Neural cell (in vitro differentiated cells): ENCODE measurements around the gene ABHD5.

ENCODE experiments used
- EP300 ChIP-seq: fragments of 450-650 bp; conservative IDR thresholded peaks from 2 replicates; pipeline ENCODE4 v1.6.1; 2014; ENCODE audit warnings: antibody characterized with exemption, mild to moderate bottlenecking, moderate library complexity; ENCODE audit not compliant: poor library complexity, severe bottlenecking
- RAD21 ChIP-seq: fragments of 450-650 bp; conservative IDR thresholded peaks from 2 replicates; pipeline ENCODE4 v1.6.1; 2014; ENCODE audit warnings: antibody characterized with exemption, mild to moderate bottlenecking, moderate library complexity
- TF ChIP-seq, protein P1 (sequence below): fragments of 450-650 bp; IDR thresholded peaks from 2 replicates; pipeline ENCODE4 v1.5.1; 2014; ENCODE audit warnings: antibody characterized with exemption, mild to moderate bottlenecking, moderate library complexity; ENCODE audit not compliant: poor library complexity, severe bottlenecking

DNA sequence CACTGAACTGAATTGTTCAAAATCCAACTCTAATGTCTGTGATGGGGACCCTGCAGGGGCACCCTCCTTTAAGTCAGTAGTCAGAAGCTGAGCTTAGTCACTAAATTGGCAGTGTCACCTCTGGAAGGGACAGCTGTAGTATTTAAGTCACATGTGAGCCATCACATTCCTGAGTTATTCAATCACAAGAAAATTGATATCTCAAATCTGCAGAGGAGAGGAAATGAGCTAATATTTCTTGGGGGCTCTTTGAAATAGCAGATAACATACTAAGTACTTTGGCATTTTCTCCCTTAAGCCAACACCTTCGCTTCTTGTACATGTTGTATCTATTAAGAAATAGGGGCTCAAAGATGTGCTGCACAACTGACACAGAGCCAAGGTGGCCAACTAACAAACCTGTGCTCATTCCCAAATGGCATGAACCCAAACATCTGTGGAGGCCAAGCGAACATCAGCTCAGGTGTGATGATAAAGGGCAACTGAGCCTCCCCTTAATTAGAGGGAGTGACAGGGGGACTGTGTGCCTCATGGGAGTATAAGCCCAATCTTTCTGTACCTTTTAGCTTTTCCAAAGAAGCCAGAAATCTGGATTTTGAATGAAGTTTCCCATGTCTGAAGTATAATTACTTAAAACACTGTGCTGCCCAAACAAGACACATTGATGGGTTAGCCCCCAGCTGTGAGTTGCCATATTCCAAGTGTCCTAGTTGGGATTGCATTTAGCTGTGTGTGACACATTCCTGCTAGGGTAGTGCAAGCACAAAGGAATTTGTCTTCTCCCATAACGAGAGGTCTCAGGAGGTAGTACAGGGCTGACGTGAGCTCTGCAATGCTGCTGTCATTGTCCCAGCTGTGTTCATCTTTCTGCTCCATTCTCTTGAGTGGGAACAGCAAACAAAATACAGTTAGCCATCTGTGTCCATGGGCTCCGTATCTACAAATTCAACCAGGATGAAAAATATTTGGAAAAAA lies 63.3 kb downstream of the ABHD5 start:
- TF ChIP-seq RAD21 (no peak), EP300 (no peak)
- TF ChIP-seq, protein P1, sequence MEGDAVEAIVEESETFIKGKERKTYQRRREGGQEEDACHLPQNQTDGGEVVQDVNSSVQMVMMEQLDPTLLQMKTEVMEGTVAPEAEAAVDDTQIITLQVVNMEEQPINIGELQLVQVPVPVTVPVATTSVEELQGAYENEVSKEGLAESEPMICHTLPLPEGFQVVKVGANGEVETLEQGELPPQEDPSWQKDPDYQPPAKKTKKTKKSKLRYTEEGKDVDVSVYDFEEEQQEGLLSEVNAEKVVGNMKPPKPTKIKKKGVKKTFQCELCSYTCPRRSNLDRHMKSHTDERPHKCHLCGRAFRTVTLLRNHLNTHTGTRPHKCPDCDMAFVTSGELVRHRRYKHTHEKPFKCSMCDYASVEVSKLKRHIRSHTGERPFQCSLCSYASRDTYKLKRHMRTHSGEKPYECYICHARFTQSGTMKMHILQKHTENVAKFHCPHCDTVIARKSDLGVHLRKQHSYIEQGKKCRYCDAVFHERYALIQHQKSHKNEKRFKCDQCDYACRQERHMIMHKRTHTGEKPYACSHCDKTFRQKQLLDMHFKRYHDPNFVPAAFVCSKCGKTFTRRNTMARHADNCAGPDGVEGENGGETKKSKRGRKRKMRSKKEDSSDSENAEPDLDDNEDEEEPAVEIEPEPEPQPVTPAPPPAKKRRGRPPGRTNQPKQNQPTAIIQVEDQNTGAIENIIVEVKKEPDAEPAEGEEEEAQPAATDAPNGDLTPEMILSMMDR = no peak
